Stimulated activated CD4-positive, alpha-beta T cell treated with anti-CD3 and anti-CD28 coated beads, Interleukin-2, amount 100 ng/mL, for 4 hours (primary cell): Measurements from ENCODE around the gene RUNDC1.
"Not testable (repeated sequence)": the region's sequence is repeated elsewhere in the genome, so short reads cannot be mapped to it uniquely, and the experiment has no call there.

ENCODE experiments used
- DNase-seq: peaks from one replicate; pipeline ENCODE4 v3.0.0-alpha.2; 2020; ENCODE audit warnings: low read depth

RUNDC1 gene

GRCh38 chr17:42991471-42991870 lies 11.1 kb downstream of the RUNDC1 start:
- DNase-seq, result no peak

GRCh38 chr17:42992872-42993271 lies 12.5 kb downstream of the RUNDC1 start:
- DNase-seq, result no peak

- DNase-seq, result not testable (repeated sequence)
These were observed 13.5 kb downstream of the RUNDC1 start for GRCh38 chr17:42993913-42994312.

- no peak for DNase-seq
These were observed 17.1 kb downstream of the RUNDC1 start for GRCh38 chr17:42997390-42997983.

GRCh38 chr17:42997984-42998938 lies 17.9 kb downstream of the RUNDC1 start, which contains the start of gene RPL27:
RPL27 (plus strand) TSS chr17:42998419; CDS start chr17:42998751, 332 bp downstream.
- DNase-seq, result peak; percentile 97

- no peak for DNase-seq
These were observed 18.7 kb downstream of the RUNDC1 start for GRCh38 chr17:42999003-42999525.

- not testable (repeated sequence) for DNase-seq
These were observed 20.5 kb downstream of the RUNDC1 start for GRCh38 chr17:43000894-43001293.

- no peak for DNase-seq
These were observed 23.3 kb downstream of the RUNDC1 start for GRCh38 chr17:43003542-43004172.

GRCh38 chr17:43006639-43007551 lies 26.5 kb downstream of the RUNDC1 start, which contains the start of gene IFI35:
IFI35 (plus strand) TSS chr17:43006784; CDS start chr17:43006948, 164 bp downstream.
- DNase-seq, result peak; percentile 87

GRCh38 chr17:43010667-43011308 lies 30.4 kb downstream of the RUNDC1 start:
- DNase-seq, result no peak

- DNase-seq, result no peak
These were observed 31.5 kb downstream of the RUNDC1 start for GRCh38 chr17:43011728-43012472.

GRCh38 chr17:43013296-43013695 lies 32.9 kb downstream of the RUNDC1 start:
- no peak for DNase-seq

- DNase-seq, result no peak
These were observed 33.8 kb downstream of the RUNDC1 start for GRCh38 chr17:43014020-43014648.

GRCh38 chr17:43014649-43015542 lies 34.5 kb downstream of the RUNDC1 start:
- no peak for DNase-seq

- DNase-seq, result no peak
These were observed 35.2 kb downstream of the RUNDC1 start for GRCh38 chr17:43015579-43015978.

- DNase-seq, result no peak
These were observed 35.9 kb downstream of the RUNDC1 start for GRCh38 chr17:43016216-43016615.

- no peak for DNase-seq
These were observed 37.9 kb downstream of the RUNDC1 start for GRCh38 chr17:43018008-43018853.

GRCh38 chr17:43018932-43019331 lies 38.6 kb downstream of the RUNDC1 start:
- DNase-seq, result no peak
